NK-92 (cell line): ENCODE measurements around the gene GOLGA6L4.
"Not testable (repeated sequence)": the region's sequence is repeated elsewhere in the genome, so short reads cannot be mapped to it uniquely, and the experiment has no call there.

Experiments
- DNase-seq: peaks from one replicate; lab custom pipeline; 2025; ENCODE audit not compliant: unreplicated experiment; lab: John Stamatoyannopoulos, UW

The GOLGA6L4 gene

GRCh38 chr15:84235573-84235972 is at the start of gene GOLGA6L4:
Gene GOLGA6L4, plus strand, starts transcription at chr15:84235773. Its CDS starts 62 bp downstream, at chr15:84235835.
- not testable (repeated sequence) for DNase-seq

- DNase-seq, result not testable (repeated sequence)
Measured at GRCh38 chr15:84192982-84193381, 42.6 kb upstream of the GOLGA6L4 start.

- DNase-seq, result not testable (repeated sequence)
Measured at GRCh38 chr15:84195603-84196002, 40.0 kb upstream of the GOLGA6L4 start.

GRCh38 chr15:84196530-84197188 is 38.9 kb upstream of the GOLGA6L4 start:
- DNase-seq, result not testable (repeated sequence)

GRCh38 chr15:84199865-84200264 is 35.7 kb upstream of the GOLGA6L4 start:
- not testable (repeated sequence) for DNase-seq

- not testable (repeated sequence) for DNase-seq
Measured at GRCh38 chr15:84246441-84246840, 10.9 kb downstream of the GOLGA6L4 start.
